BJ (cell line): ENCODE results near the gene SEMA3B. TPM values are rescaled to one million over a fixed set of nuclear protein-coding genes. Genes with fewer than 3 reads are reported as not detected.

Experiments
- polyA plus RNA-seq: library from polyadenylated mRNA; depleted of rRNA; stranded (reverse); fragments of >200 nt; gene quantifications from 2 replicates; pipeline ENCODE4 v1.2.3, GENCODE V29; 2011; rRNA removed
- small RNA-seq: library from RNA; depleted of rRNA; stranded (forward); fragments of <200 nt; gene quantifications from one replicate; pipeline ENCODE3, GENCODE V24; 2012; ENCODE audit warnings: low replicate concordance, low read depth; ENCODE audit not compliant: insufficient read length

The SEMA3B gene
- polyA plus RNA-seq, 1 experiment, result 59.0 TPM

Small RNAs within 50 kb of the gene (small RNA-seq; reads per million reads assigned to genes)
- gene MIR5787, result not detected

Other genes starting within 250 kb of the SEMA3B start
- 171 and 205 TPM in 2 replicates for gene RBM5, start 180.2 kb upstream of the SEMA3B start, polyA plus RNA-seq
- 7.4 and 11.4 TPM in 2 replicates for gene SEMA3F, start 113.8 kb upstream of the SEMA3B start, polyA plus RNA-seq
- not detected in 2 replicates for gene GNAT1, start 77.5 kb upstream of the SEMA3B start, polyA plus RNA-seq
- gene SLC38A3, start 63.9 kb upstream of the SEMA3B start, polyA plus RNA-seq, result 0.17 and 0.22 TPM in 2 replicates
- 574 and 887 TPM in 2 replicates for gene GNAI2, start 32.9 kb upstream of the SEMA3B start, polyA plus RNA-seq
- gene LSMEM2, start 9.9 kb downstream of the SEMA3B start, polyA plus RNA-seq, result not detected in 2 replicates
- gene IFRD2, start 23.3 kb downstream of the SEMA3B start, polyA plus RNA-seq, result 22.0 and 56.7 TPM in 2 replicates
- gene HYAL3, start 30.3 kb downstream of the SEMA3B start, polyA plus RNA-seq, result 7.1 and 8.5 TPM in 2 replicates
- gene NAA80, start 30.3 kb downstream of the SEMA3B start, polyA plus RNA-seq, result 3.6 and 5.8 TPM in 2 replicates
- gene HYAL1, start 34.4 kb downstream of the SEMA3B start, polyA plus RNA-seq, result 0.10 and 0.12 TPM in 2 replicates
- 40.4 and 63.2 TPM in 2 replicates for gene HYAL2, start 53.6 kb downstream of the SEMA3B start, polyA plus RNA-seq
- 33.8 and 38.9 TPM in 2 replicates for gene TUSC2, start 59.1 kb downstream of the SEMA3B start, polyA plus RNA-seq
- 55.2 and 80.2 TPM in 2 replicates for gene RASSF1, start 71.7 kb downstream of the SEMA3B start, polyA plus RNA-seq
- gene ZMYND10, start 76.6 kb downstream of the SEMA3B start, polyA plus RNA-seq, result 0.65 and 1.3 TPM in 2 replicates
- gene NPRL2, start 81.6 kb downstream of the SEMA3B start, polyA plus RNA-seq, result 31.4 and 45.0 TPM in 2 replicates
- gene CYB561D2, start 81.7 kb downstream of the SEMA3B start, polyA plus RNA-seq, result 22.3 and 39.3 TPM in 2 replicates
- gene TMEM115, start 90.4 kb downstream of the SEMA3B start, polyA plus RNA-seq, result 47.0 and 75.4 TPM in 2 replicates
- 0.04 and 0.11 TPM in 2 replicates for gene CACNA2D2, start 234.5 kb downstream of the SEMA3B start, polyA plus RNA-seq